ENCODE results near the gene CD300LD.

CD300LD gene

GRCh38 chr17:74542727-74543383, 49.2 kb downstream of the CD300LD start:
- DNase-seq: no peak

- no peak for DNase-seq
Observed at GRCh38 chr17:74542166-74542565, 49.9 kb downstream of the CD300LD start.

- DNase-seq: no peak
Observed at GRCh38 chr17:74541176-74542111, 50.6 kb downstream of the CD300LD start.

- DNase-seq: no peak
Observed at GRCh38 chr17:74539281-74539820, 52.7 kb downstream of the CD300LD start.

- no peak for DNase-seq
Observed at GRCh38 chr17:74536890-74537289, 55.2 kb downstream of the CD300LD start.

GRCh38 chr17:74532115-74532514, 60.0 kb downstream of the CD300LD start:
- no peak for DNase-seq

GRCh38 chr17:74531231-74531761, 60.8 kb downstream of the CD300LD start, which contains the start of gene CD300LB:
Gene CD300LB, minus strand, starts transcription at chr17:74531475. Its CDS starts 125 bp downstream, at chr17:74531350.
- no peak for DNase-seq

- DNase-seq: no peak
Observed at GRCh38 chr17:74530831-74531150, 61.3 kb downstream of the CD300LD start.

Data from SHP77 treated with DMSO at 0.1 percent for 48 hours (cell line).